ENCODE data around the gene KCNIP4. TPM values are rescaled to one million over a fixed set of nuclear protein-coding genes. Genes with fewer than 3 reads are reported as not detected.

Gene KCNIP4
- total and polyA plus RNA-seq, 2 of the 4 experiments (the other 2 are of a cell fraction) = not detected

DNA sequence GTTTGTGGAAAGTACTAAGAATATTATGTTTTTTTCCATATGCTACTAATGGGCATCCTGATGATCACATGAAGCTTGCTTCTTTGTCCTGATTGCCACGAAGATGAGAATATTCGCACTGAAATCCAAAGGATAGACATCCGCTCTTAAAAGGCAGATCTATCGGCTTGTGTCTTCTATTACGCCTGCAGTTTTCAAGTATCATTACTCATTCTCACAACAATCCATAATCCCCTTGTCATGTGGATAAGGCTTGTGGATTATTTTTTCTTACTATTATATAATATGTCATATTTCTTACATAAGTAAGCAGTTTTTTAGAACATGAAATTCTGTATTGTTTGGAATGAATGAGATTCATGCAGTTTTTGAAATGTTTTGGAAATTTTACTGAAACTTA is 62.8 kb downstream of the KCNIP4 start:
- H3K9me1 ChIP-seq (ENCODE audit: insufficient read depth, low read length) = no peaks in the 10 kb centered on the region
- no peak for TF ChIP-seq NFE2L2 (IDR thresholded peaks at IDR 0.05; ENCODE audit: low read depth, low read length)
- TF ChIP-seq RFX5 (IDR thresholded peaks at IDR 0.05; ENCODE audit: low read depth, low read length) = no peak
- no peak for TF ChIP-seq BHLHE40 (IDR thresholded peaks at IDR 0.05; ENCODE audit: low read depth, low read length)
- TF ChIP-seq RCOR1 (IDR thresholded peaks at IDR 0.05; ENCODE audit: insufficient replicate concordance, low read length) = no peak
- no peak for TF ChIP-seq CEBPB (IDR thresholded peaks at IDR 0.05; ENCODE audit: low read depth, low read length)
- TF ChIP-seq MXI1 (IDR thresholded peaks at IDR 0.05; ENCODE audit: borderline replicate concordance, low read depth, low read length) = no peak
- TF ChIP-seq, protein P1, sequence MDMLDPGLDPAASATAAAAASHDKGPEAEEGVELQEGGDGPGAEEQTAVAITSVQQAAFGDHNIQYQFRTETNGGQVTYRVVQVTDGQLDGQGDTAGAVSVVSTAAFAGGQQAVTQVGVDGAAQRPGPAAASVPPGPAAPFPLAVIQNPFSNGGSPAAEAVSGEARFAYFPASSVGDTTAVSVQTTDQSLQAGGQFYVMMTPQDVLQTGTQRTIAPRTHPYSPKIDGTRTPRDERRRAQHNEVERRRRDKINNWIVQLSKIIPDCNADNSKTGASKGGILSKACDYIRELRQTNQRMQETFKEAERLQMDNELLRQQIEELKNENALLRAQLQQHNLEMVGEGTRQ (IDR thresholded peaks at IDR 0.05; ENCODE audit: low read depth, low read length) = no peak
- H3K4ac ChIP-seq (ENCODE audit: low read depth, low read length) = no peak overlapping the region
- no peak overlapping the region for H2AK9ac ChIP-seq (replicated peaks; ENCODE audit: low read depth, low read length, poor library complexity)
- no peak overlapping the region for H2BK120ac ChIP-seq (ENCODE audit: low read depth, low read length)
- no peak overlapping the region for H2BK5ac ChIP-seq (ENCODE audit: low read depth, low read length, poor library complexity, severe bottlenecking)
- H4K5ac ChIP-seq (ENCODE audit: low read depth, low read length) = no peak overlapping the region
- dilution Hi-C loops (cut with HindIII; ENCODE audit: low sequenced_read_pairs, unreplicated experiment) = no loop called here
- no peak for DNase-seq
- H3K27me3 ChIP-seq (ENCODE audit: control insufficient read depth, insufficient read depth, low read length) = no peaks in the 10 kb centered on the region
- H4K91ac ChIP-seq (ENCODE audit: insufficient read depth, low read depth, low read length) = no peak overlapping the region
- no peak overlapping the region for H3K18ac ChIP-seq (ENCODE audit: low read depth, low read length)
- no peaks in the 10 kb centered on the region for H3K9me3 ChIP-seq (ENCODE audit: control insufficient read depth, insufficient read depth, low read length)
- ChIA-PET POLR2A (ENCODE audit: unreplicated experiment) (no interaction called here), CTCF (interaction anchor here (1.0 kb wide), 1 partner anchor 95 kb away, joined by 3 read pairs; no protein-coding TSS in a partner anchor)
- H3K27ac ChIP-seq (ENCODE audit: insufficient read depth, low read length) = no peak overlapping the region
- no CpG with 5 or more reads among the region's 5 CpGs for WGBS, 2 experiments (ENCODE audit: extremely low coverage in 2 of 2, insufficient read length in 1 of 2)
- H3K4me1 ChIP-seq (ENCODE audit: control insufficient read depth, insufficient read depth, low read length) = peaks cover 4% of the 10 kb centered on the region
- no peak overlapping the region for H3K14ac ChIP-seq (replicated peaks; ENCODE audit: low read depth, low read length)
- no peak overlapping the region for H2BK15ac ChIP-seq (ENCODE audit: low read depth, low read length)
- no peak overlapping the region for H3K56ac ChIP-seq (ENCODE audit: extremely low read depth, insufficient read depth, low read length)
- no peak overlapping the region for H3K9ac ChIP-seq (ENCODE audit: low read depth, low read length)
- intact Hi-C loops (cut with micrococcal nuclease) = loop anchor here (10.0 kb wide), 1 partner anchor 629 kb away; the partner anchor contains the start of gene ADGRA3
- no peaks in the 10 kb centered on the region for H3K79me1 ChIP-seq (ENCODE audit: low read depth in 1 of 2, low read length in 2 of 2)
- H4K8ac ChIP-seq (ENCODE audit: low read depth in 2 of 2, low read length in 2 of 2) = no peak overlapping the region
- H4K20me1 ChIP-seq (ENCODE audit: insufficient read depth, low read length) = no peaks in the 10 kb centered on the region
- no peak overlapping the region for H2AFZ ChIP-seq (replicated peaks; ENCODE audit: low read length, poor library complexity)
- H3K36me3 ChIP-seq (ENCODE audit: control insufficient read depth, insufficient read depth, low read length) = no peaks in the 10 kb centered on the region
- in situ Hi-C loops (cut with MboI; ENCODE audit: low sequenced_read_pairs) = no loop called here
- no peak overlapping the region for H3K4me3 ChIP-seq (ENCODE audit: insufficient read depth, low read depth, low read length)
- no peak overlapping the region for H2BK20ac ChIP-seq (ENCODE audit: low read depth, low read length)
- H3K4me2 ChIP-seq (ENCODE audit: low read depth, low read length) = no peak overlapping the region
- no peak overlapping the region for H3K23ac ChIP-seq (ENCODE audit: low read depth, low read length)
- H2AK5ac ChIP-seq (ENCODE audit: low read depth, low read length) = no peak overlapping the region
- no TSS peak for BruUV-seq (replicated peaks)
- no peak for ATAC-seq (ENCODE audit: low read depth)
